OCI-LY7 (cell line): ENCODE data around the gene UBA6. TPM values are rescaled to one million over a fixed set of nuclear protein-coding genes. Genes with fewer than 3 reads are reported as not detected.

Experiments used
- BruUV-seq: library from RNA; stranded (reverse); fragments of 400-500 nt; replicated peaks from 2 replicates; lab custom pipeline; 2021; lab: Mats Ljungman, UMichigan
- CTCF ChIA-PET: fragments of 300-600 bp; sonication (Branson Sonifier 250); formaldehyde crosslinking; loops from one replicate; lab custom pipeline; 2022; ENCODE audit warnings: antibody characterized with exemption; ENCODE audit not compliant: unreplicated experiment; lab: Charles Lee
- POLR2A ChIA-PET: fragments of 300-600 bp; sonication (Branson Sonifier 250); formaldehyde crosslinking; loops from one replicate; lab custom pipeline; 2022; ENCODE audit warnings: antibody characterized with exemption; lab: Charles Lee
- DNase-seq: peaks from one replicate; pipeline ENCODE4 v3.0.0-alpha.2; 2015; ENCODE audit warnings: low spot score
- H2AFZ ChIP-seq: fragments of 200-600 bp; sonication (generic), shearing (Covaris generic); 2 replicates; pipeline ENCODE4 v1.6.1; 2014; ENCODE audit warnings: mild to moderate bottlenecking, antibody characterized with exemption, low read length, moderate library complexity
- H3K27ac ChIP-seq: fragments of 200-600 bp; sonication (generic); 2 replicates; pipeline ENCODE4 v1.5.1; 2014; ENCODE audit warnings: mixed run types, low read depth, mild to moderate bottlenecking, moderate library complexity, low read length, inconsistent platforms; ENCODE audit not compliant: poor library complexity, severe bottlenecking
- H3K36me3 ChIP-seq: fragments of 200-600 bp; sonication (generic); 2 replicates; pipeline ENCODE4 v1.6.1; 2014; ENCODE audit warnings: mild to moderate bottlenecking, antibody characterized with exemption, low read length, moderate library complexity, mixed read lengths; ENCODE audit not compliant: insufficient read depth
- H3K4me1 ChIP-seq: fragments of 200-600 bp; sonication (generic); 2 replicates; pipeline ENCODE4 v1.5.1; 2014; ENCODE audit warnings: mild to moderate bottlenecking, low read length; ENCODE audit not compliant: insufficient read depth, poor library complexity, severe bottlenecking
- H3K4me2 ChIP-seq: fragments of 200-600 bp; sonication (generic); 2 replicates; pipeline ENCODE4 v1.6.1; 2014; ENCODE audit warnings: mild to moderate bottlenecking, low read length
- H3K4me3 ChIP-seq: fragments of 200-600 bp; sonication (generic); 2 replicates; pipeline ENCODE4 v1.5.1; 2014; ENCODE audit warnings: mild to moderate bottlenecking, low read depth, low read length; ENCODE audit not compliant: poor library complexity, severe bottlenecking
- H3K79me2 ChIP-seq: fragments of 200-600 bp; sonication (generic); 2 replicates; pipeline ENCODE4 v1.6.1; 2016; ENCODE audit warnings: low read depth, mild to moderate bottlenecking, low read length, moderate library complexity, mixed read lengths; ENCODE audit not compliant: insufficient read depth
- H3K9me2 ChIP-seq: fragments of 200-600 bp; sonication (generic); 2 replicates; pipeline ENCODE4 v1.6.1; 2016; ENCODE audit warnings: mild to moderate bottlenecking, low read length, mixed read lengths; ENCODE audit not compliant: insufficient read depth
- H3K9me3 ChIP-seq: fragments of 200-600 bp; sonication (generic); 2 replicates; pipeline ENCODE4 v1.6.1; 2014; ENCODE audit warnings: mild to moderate bottlenecking, mixed run types, low read length, mixed read lengths
- H4K20me1 ChIP-seq: fragments of 200-600 bp; sonication (generic); 2 replicates; pipeline ENCODE4 v1.6.1; 2014; ENCODE audit warnings: mild to moderate bottlenecking, antibody characterized with exemption, low read length, moderate library complexity, mixed read lengths; ENCODE audit not compliant: insufficient read depth
- CTCF ChIP-seq: fragments of 200-600 bp; sonication (generic); conservative IDR thresholded peaks from 2 replicates; pipeline ENCODE4 v1.5.1; 2014; ENCODE audit warnings: mild to moderate bottlenecking, antibody characterized with exemption, low read length, moderate library complexity, mixed read lengths
- EZH2phosphoT487 ChIP-seq: fragments of 200-600 bp; sonication (generic); IDR thresholded peaks from 2 replicates; pipeline ENCODE4 v1.6.1; 2018; ENCODE audit warnings: low read depth, borderline replicate concordance, mild to moderate bottlenecking, mixed run types, antibody characterized with exemption, low read length, moderate library complexity, mixed read lengths
- intact Hi-C: fragments of 100-400 bp; cut with micrococcal nuclease; formaldehyde crosslinking; loops from one replicate; pipeline ENCODE4 v1.10.0; 2022; ENCODE audit not compliant: unreplicated experiment
- total RNA-seq, 2 experiments: library from RNA; depleted of rRNA in 1 of 2; stranded (reverse); fragments of >200 nt in 1 of 2; shearing (Covaris generic) in 1 of 2; gene quantifications; 2 replicates each; pipeline ENCODE4 v1.2.3, GENCODE V29; 2014 to 2022

The UBA6 gene
- total RNA-seq, 2 experiments from 2014 or later: 40.6 to 92.4 TPM

DNA sequence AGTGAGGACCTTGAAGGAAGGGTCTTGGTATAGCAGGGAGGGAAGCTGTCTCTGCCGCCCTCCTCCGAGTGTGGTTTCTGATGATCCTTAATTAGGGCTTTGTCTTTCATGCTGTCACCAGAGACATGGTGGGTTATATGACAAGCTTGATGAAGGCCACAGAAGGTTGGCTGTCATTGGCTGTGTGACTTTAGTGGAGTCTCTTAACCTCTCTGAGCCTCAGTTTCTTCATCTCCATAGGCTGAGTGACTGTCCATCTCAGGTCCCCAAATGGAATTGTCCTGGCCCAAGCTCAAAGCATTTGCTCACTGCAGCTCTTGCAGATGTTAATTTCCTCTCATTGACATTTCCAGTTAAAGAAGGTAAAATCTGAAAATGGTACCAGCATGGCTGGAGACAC lies 16.6 kb upstream of the UBA6 start:
- CTCF ChIA-PET: no interaction called here

DNA sequence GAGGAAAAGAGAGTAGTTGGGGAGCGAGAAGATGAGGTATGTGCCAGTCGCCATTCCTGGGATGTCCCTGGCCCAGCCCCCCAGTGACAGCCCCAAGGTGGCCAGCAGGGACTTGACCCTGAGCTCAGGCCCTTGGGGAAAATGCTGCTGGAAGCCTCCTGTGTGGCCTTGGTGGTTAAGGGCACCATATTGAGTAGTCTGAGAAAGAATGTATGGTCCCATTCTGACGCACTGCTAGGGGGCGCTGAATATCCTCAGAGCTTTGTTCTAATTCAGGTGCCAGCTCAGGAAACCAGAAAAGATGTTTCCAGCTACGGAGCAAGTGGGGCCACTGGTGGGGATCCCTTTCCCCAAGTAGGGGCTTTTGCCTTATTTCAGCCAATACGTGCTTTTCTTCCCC lies 14.0 kb upstream of the UBA6 start:
- no TSS peak for BruUV-seq
- H3K79me2 ChIP-seq: no peaks in the 10 kb centered on the region
- H3K27ac ChIP-seq: no peak overlapping the region
- peaks cover 3% of the 10 kb centered on the region for H3K36me3 ChIP-seq
- intact Hi-C loops: no loop called here
- no peaks in the 10 kb centered on the region for H3K9me3 ChIP-seq
- no peak overlapping the region for H3K4me3 ChIP-seq
- no peak overlapping the region for H2AFZ ChIP-seq
- H4K20me1 ChIP-seq: no peaks in the 10 kb centered on the region
- H3K4me1 ChIP-seq: no peaks in the 10 kb centered on the region
- no peaks in the 10 kb centered on the region for H3K9me2 ChIP-seq
- no peak for DNase-seq
- no peak overlapping the region for H3K4me2 ChIP-seq
- POLR2A ChIA-PET: interaction anchor here (1.3 kb wide), 1 partner anchor 13 kb away, joined by 4 read pairs; no protein-coding TSS in a partner anchor
- 0 out of 2 replicates have a peak, but pooled peaks have one; percentile 24 for TF ChIP-seq CTCF
- TF ChIP-seq EZH2phosphoT487: no peak
- CTCF ChIA-PET: no interaction called here

More for the DNA sequence above, 16.6 kb upstream of the UBA6 start:
- no TSS peak for BruUV-seq
- H3K36me3 ChIP-seq: peaks cover 16% of the 10 kb centered on the region
- no peak overlapping the region for H3K4me3 ChIP-seq
- DNase-seq: no peak
- intact Hi-C loops: no loop called here
- H3K9me2 ChIP-seq: no peaks in the 10 kb centered on the region
- no peaks in the 10 kb centered on the region for H3K79me2 ChIP-seq
- no peak overlapping the region for H3K27ac ChIP-seq
- no peaks in the 10 kb centered on the region for H3K9me3 ChIP-seq
- H2AFZ ChIP-seq: no peak overlapping the region
- H3K4me2 ChIP-seq: no peak overlapping the region
- POLR2A ChIA-PET: interaction anchor here (0.9 kb wide), 1 partner anchor 10 kb away, joined by 4 read pairs; no protein-coding TSS in a partner anchor
- no peaks in the 10 kb centered on the region for H4K20me1 ChIP-seq
- TF ChIP-seq EZH2phosphoT487: no peak
- TF ChIP-seq CTCF: no peak
- H3K4me1 ChIP-seq: no peaks in the 10 kb centered on the region

GRCh38 chr4:67714248-67714583 lies 13.3 kb upstream of the UBA6 start:
- Histone ChIP-seq H4K20me1 (no peaks in the 10 kb centered on the region), H3K27ac (no peak overlapping the region), H3K36me3 (peaks cover 8% of the 10 kb centered on the region; the same call in 1 of the 2 replicates), H3K9me2 (no peaks in the 10 kb centered on the region), H3K4me3 (no peak overlapping the region), H3K4me1 (no peaks in the 10 kb centered on the region), H3K79me2 (peaks cover 3% of the 10 kb centered on the region; the same call in 1 of the 2 replicates), H2AFZ (no peak overlapping the region), H3K9me3 (peaks cover 2% of the 10 kb centered on the region; the same call in 1 of the 2 replicates), H3K4me2 (no peak overlapping the region)
- ChIA-PET CTCF (no interaction called here), POLR2A (interaction anchor here (0.7 kb wide), 1 partner anchor 8 kb away, joined by 4 read pairs; no protein-coding TSS in a partner anchor)
- BruUV-seq: no TSS peak
- intact Hi-C loops: no loop called here
- no peak for TF ChIP-seq CTCF
- no peak for DNase-seq
